NCI-H345 (cell line): ENCODE measurements around the gene CHAC1.
A peak's percentile ranks its signal among the peaks of the same experiment; 100 is the strongest.

ENCODE experiments used
- DNase-seq: peaks from one replicate; lab custom pipeline; 2025; lab: John Stamatoyannopoulos, UW

Gene CHAC1

GRCh38 chr15:40952901-40953712, at the start of gene CHAC1:
Gene CHAC1, plus strand, starts transcription at chr15:40953471. Its CDS starts 113 bp downstream, at chr15:40953584.
- peak; percentile 95 for DNase-seq

- no peak for DNase-seq
Observed at GRCh38 chr15:40904552-40905201, 48.6 kb upstream of the CHAC1 start.

GRCh38 chr15:40906091-40906990, 46.9 kb upstream of the CHAC1 start:
- DNase-seq, result peak; percentile 75

GRCh38 chr15:40906991-40907802, 46.1 kb upstream of the CHAC1 start:
- peak; percentile 68 for DNase-seq

- DNase-seq, result no peak
Observed at GRCh38 chr15:40908095-40908494, 45.2 kb upstream of the CHAC1 start.

GRCh38 chr15:40909662-40910630, 43.3 kb upstream of the CHAC1 start:
- no peak for DNase-seq

- DNase-seq, result peak; percentile 3
Observed at GRCh38 chr15:40911141-40911540, 42.1 kb upstream of the CHAC1 start.

- no peak for DNase-seq
Observed at GRCh38 chr15:40911693-40912092, 41.6 kb upstream of the CHAC1 start.

GRCh38 chr15:40912478-40912877, 40.8 kb upstream of the CHAC1 start:
- DNase-seq, result no peak

- no peak for DNase-seq
Observed at GRCh38 chr15:40914013-40914412, 39.3 kb upstream of the CHAC1 start.

- no peak for DNase-seq
Observed at GRCh38 chr15:40914486-40914885, 38.8 kb upstream of the CHAC1 start.

GRCh38 chr15:40915116-40915661, 38.1 kb upstream of the CHAC1 start:
- no peak for DNase-seq

- DNase-seq, result no peak
Observed at GRCh38 chr15:40915679-40916078, 37.6 kb upstream of the CHAC1 start.

- DNase-seq, result no peak
Observed at GRCh38 chr15:40917585-40917984, 35.7 kb upstream of the CHAC1 start.

GRCh38 chr15:40918146-40918798, 35.0 kb upstream of the CHAC1 start:
- no peak for DNase-seq

GRCh38 chr15:40918799-40919392, 34.4 kb upstream of the CHAC1 start:
- no peak for DNase-seq

- DNase-seq, result no peak
Observed at GRCh38 chr15:40921949-40922607, 31.2 kb upstream of the CHAC1 start.

- DNase-seq, result no peak
Observed at GRCh38 chr15:40922608-40923005, 30.7 kb upstream of the CHAC1 start.

- DNase-seq, result no peak
Observed at GRCh38 chr15:40923551-40923950, 29.7 kb upstream of the CHAC1 start.
